HS-5 (cell line): ENCODE data around the gene NEK6.

Experiments
- DNase-seq: peaks from one replicate; pipeline ENCODE4 v3.0.0-alpha.2; 2012; ENCODE audit warnings: low read depth

The NEK6 gene

DNA sequence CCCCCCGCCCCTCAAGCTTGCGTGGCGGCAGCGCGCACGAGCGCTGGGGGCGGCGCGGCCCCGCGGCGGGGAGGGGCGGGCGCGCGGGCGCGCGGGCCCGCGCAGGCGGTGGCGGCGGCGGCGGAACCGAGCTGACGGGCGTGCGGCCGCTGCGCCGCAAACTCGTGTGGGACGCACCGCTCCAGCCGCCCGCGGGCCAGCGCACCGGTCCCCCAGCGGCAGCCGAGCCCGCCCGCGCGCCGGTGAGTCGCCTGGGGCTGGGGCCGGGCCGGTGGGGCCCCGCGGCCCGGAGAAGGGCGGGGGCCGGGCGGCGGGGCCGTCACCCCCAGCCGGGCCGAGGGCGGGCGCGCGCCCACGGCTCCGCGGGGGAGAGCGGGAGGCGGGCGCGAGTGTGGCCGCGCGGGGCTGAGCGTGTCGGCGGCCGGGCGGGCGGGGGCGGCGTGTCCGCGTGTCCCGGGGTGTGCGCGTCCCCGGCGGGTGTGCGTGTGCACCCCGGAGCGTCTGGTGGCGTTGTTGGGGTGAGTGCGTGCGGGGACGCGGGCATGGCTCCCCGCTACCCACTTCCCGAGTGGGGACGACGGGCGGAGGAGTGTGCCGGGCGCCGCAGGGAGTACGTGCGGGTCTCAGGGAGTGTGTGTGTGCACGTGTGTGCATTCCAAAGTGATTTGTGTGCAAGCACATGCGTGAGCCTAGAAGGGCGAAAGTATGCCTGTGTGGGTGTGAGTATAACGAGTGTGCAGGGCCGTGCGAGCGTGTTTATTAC lies at the start of gene NEK6:
NEK6 (plus strand) TSS at position 106 of the 763 bp plus-strand sequence. CDS start 44,016 bp downstream, outside the sequence.
- DNase-seq, result no peak

DNA sequence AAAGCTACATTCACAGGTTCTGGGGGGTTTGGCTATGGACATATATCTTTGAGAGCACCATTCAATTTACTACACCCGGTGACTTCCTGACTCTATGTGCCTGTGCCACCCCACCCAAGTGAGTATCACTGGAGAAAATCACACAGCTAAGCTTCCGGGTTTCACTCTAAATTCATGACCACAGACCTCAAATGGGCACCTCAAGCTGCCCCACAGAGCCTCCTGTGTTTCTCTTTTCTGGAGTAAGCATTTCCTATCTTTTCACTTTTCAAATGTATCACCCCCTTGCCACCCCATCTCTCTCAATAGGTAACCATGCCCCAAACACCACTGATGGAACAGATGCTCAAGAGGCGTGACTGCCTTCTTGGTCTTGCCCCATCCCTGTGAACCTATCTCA lies 49.2 kb upstream of the NEK6 start:
- no peak for DNase-seq

DNA sequence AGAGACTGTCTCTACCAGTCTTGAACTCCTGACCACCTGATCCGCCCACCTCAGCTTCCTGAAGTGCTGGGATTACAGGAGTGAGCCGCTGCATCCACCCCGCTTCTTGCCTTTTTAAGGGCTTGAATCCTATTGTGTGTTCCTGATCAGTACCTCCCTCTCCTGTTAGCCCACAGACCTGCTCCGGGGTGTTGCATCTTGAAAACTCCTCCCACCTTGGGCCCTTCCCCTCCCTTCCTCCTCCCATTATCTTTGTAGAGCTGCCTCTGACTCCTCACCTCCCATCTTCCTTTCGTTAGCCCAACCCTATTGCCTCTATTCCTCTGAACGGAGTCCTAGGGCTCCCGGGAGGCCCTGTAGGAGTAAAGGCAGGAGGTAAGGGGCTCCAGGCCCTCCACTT lies 48.5 kb upstream of the NEK6 start:
- no peak for DNase-seq

DNA sequence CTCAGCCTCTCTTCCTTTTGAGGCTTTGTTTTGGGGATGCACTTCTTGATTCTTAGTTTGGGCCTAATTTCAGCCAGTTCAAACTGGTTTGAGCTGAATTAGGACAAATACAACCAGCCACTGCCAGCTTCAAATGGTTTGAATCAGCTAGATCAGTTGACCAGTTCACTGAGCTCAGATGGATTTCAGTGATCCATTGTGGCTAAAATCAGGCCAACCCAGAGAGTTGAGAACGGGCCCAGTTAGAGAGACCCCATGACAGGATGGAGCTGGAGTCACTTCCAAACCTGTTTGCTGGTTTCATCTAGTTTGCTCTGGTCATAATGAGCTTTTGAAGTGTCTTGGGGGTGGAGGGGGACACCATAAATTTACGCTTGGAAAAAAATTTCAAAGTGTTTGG lies 48.0 kb upstream of the NEK6 start:
- DNase-seq, result no peak

DNA sequence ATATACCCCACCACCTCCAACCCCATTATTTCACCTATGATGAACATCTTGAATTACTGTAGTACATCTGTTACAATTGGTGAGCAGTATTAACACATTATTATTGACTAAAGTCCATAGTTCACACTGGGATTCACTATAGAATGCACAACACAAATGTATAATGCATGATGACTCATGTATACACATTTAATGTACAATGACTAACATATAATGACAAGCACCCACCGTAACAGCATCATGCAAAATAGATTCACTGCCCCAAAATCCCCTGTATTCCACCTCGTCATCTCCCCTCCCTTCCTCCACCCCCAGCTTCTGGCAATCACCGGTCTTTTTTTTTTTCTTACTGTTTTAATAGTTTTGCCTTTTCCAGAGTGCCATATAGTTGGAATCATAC lies 47.1 kb upstream of the NEK6 start:
- DNase-seq, result peak; percentile 30

DNA sequence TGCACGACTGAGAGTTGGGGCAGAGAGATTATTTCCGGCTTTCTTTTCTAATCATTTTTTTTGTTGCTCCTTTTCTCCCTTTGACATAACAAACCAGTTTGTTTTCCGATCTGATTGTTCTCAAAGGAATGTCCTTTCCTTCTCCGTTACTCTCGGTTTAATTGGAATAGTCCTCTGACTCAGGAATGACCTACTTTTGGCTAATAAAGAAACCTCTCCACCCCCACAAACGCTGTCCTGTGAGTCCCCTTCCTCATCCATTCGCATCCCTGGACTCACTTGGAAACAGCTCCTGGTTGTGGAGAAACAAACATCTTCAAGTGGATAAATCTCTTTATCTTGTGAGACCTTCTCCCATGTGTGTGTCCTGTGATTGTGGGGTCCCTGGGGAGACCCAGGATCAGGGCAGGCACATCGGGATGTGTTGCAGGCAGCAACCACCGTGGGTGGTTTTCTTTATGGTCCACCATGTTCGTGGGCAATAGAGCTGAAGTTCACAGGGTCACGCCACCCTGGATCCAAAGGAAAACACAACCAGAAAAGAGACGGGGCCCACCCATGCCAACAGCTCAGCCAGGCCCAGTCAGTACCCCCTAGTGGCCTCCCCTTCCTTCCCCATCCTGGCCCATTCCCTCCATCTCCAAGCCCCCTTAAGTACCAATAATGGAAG lies 45.2 kb upstream of the NEK6 start:
- DNase-seq, result peak; percentile 48

DNA sequence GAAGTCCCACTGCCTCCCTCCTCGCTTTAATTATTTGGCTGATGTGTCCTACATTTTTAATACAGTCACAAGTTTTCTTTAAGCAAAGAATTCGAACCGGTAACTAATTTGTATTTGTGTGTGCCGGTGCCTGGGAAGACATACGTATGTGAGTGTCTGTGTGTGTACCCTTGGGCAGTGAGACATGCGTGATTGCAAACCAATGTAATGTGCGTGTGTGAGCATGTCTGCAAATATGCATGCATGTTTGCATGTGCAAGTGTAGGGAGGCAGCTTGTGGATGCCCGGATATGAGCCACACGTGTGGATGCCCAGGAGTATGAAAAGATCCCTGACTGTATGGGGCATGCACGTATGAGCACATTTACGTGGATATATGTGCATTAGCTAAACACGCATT lies 44.4 kb upstream of the NEK6 start:
- DNase-seq, result no peak

DNA sequence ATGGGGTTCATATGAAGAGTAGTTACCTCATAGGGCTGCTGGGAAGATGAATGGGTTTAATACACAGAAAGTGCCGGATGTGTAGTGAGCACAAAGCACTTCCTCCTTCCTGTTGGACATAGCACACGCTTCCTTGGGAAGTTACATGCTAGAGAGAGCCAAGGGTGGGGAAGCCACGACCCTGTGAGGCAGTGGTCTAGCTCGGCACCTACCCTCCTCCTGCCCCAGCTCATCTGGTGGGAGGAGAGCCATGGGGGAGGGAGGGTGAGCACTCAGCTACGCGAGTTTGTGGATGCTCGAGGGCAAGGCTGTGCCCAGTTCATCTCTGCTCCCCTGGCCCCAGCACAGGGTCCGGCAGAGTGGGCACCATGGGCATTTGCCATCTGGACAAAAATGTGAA lies 43.6 kb upstream of the NEK6 start:
- DNase-seq, result no peak

DNA sequence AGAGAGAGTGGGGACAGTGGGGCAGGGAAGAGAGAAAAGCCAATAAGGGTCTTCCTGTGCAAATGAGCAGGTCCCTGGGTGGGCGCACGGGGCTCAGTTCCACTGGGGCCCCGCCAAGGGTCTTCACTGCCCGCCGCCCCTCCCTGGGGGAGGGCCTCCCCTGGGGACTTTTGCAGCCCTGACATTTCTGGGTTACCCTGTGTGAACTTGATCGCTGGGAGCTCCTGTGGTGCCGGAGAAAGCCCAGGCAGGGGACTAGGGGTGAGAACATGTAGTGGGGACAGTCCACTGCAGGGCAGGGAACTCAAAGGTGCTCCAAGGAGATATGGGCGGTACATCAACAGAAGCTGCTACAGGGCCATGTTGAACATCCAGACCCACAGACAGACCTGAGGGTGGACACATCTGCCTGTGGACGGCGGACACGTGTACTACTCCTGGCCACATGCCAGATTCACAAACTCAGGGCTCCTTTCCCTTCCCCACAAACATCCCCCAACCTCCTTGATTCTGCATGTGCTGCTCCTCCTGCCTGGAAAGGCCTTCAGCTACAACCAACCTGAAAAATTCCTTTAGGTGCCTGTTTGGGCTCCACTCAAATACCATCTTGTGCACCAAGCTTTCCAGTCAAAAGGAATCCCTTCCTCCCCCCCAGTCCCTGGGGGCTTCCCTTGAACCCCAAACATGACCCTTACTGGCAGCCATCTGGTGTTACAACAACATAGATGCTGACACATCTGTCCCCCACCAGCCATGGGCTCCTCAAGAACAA lies 43.0 kb upstream of the NEK6 start:
- no peak for DNase-seq

DNA sequence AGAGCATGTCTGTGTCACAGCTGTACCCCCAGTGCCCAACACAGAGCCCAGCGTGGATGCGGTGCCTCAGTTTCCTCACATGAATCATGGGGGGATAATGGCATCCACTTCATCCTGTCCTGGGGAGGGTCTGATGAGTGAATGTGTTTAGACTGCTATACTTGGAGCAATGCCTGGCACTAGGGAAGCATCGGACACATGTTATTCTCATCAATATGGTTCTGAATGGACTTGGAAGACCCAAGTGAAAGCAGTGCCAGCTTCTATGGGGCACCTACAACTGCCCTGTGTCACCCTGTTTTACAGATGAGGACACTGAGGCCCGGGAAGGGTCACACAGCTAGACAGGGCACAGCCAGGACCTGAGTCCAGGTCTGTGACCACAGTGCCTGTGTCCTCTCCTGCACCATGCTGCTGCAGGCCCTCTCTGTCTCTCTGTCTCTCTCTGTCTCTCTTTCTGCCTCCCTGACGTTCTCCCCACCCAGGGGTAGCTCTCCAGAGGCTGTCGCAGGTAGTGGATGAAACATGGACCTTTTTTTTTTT lies 42.3 kb upstream of the NEK6 start:
- DNase-seq, result no peak

DNA sequence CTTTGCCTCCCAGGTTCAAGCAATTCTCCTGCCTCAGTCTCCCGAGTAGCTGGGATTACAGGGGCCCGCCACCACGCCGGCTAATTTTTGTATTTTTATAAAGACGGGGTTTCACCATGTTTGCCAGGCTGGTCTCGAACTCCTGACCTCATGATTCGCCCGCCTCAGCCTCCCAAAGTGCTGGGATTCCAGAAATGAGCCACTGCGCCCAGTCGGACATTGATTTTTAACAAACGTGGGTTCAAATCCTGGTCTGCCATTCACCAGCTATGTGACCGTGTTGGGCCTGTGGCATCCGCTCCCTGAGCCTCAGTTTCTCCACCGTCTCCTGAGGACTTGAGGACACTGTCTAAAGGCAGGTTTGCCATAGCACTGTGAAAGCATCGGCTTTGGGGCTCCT lies 41.8 kb upstream of the NEK6 start:
- no peak for DNase-seq

DNA sequence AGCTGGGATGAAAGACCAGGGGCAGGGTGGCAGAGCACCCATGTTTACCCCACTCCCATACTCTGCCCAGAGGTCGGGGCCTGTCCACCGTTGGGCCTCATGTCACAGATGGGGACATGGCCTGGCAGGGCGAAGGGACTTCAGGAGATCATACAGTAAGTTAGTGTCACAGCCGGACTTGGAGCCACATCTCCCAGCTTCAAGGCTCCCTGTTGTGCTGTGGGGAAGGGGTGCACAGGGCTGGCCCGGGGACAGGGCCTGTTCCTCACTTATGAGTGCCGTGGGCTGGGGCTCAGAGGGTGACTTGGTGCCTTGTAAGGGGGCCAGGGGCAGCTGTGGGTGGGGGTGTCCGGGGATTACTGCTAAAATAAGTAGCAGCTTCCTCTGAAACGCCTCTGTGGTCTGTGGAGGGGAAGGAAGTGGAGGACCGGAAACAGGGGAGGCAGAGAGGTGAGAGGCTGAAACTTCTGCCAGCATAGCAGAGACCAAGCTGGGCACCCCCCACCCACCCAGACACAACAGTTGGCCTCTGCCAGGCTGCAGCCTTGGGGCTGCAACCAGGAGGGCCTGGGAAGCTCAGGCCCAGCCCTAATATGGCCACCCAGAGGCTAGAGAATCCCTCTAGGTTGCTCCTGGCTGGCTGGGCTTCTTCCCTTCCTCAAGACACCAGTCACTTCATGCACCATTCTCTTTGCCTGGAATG lies 41.1 kb upstream of the NEK6 start:
- DNase-seq, result no peak

DNA sequence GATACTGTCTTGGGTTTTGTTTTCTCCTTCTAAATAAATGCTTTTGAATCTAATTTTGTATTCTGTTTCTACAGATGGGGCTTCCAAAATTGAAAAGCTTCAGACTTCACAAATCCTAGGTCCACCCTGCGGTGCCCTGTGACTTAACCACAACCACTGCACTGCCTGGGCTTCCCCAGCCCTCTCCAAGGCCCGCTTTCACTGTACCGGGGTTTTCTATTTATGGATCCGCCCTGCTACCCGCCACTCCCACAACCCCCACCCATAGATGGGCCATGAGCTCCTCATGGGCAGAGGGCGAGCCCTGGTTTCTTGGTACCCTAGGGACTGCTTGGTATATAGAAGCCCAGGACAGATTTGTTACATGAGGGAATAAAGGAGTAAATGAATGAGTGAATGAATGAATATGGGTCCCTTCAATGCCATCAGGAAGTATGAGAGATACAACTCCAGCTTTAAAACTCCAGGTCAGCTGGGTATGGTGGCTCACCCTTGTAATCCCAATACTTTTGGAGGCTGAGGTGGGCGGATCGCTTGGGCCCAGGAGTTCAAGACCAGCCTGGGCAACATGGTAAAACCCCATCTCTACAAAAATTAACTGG lies 39.8 kb upstream of the NEK6 start:
- DNase-seq, result no peak

DNA sequence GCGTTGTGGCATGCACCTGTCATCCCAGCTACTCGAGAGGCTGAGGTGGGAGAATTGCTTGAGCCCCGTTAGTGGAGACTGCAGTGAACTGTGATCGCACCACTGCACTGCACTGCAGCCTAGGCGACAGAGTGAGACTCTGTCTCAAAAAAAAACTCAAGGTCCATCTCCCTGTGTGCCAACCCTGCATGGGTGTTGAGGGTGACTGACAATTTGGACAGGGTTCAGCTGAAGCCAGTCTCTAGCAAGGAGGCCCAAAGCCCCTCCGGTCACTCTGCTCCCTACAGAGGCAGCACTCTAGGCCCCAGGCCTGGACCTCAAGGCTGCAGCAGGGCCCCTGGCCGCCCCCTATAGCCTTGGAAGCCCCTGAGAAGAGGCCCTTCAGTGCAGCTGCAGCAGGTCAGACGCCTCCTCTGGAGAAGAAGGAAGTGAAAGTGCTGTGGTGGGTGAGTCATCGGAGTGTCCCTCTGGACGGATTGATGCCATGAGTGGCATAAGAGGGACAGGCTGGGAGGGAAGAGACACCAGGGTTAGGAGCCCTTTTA lies 39.2 kb upstream of the NEK6 start:
- peak; percentile 24 for DNase-seq

DNA sequence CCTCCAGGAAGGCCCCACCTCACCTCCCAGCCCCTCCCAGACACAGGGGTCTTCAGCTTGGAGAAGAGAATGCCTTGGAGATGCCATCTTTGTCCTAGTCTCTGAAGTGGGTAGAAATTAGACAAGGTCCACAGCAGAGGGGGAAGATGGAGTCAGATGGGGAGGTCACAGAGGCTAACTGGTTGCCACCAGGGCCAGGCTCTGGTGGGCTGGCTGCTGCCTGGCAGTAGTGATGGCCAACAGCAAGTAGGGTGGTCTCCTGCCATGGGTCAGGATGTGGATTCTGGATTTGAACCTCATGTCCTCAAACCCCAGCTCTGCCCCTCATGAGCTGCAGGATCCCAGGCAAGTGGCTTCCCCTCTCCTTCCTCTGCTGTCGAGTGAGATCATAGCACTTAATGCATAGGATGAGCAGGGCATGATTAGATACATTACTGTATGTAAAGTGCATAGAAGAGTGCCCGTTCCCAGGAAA lies 38.7 kb upstream of the NEK6 start:
- DNase-seq, result no peak

DNA sequence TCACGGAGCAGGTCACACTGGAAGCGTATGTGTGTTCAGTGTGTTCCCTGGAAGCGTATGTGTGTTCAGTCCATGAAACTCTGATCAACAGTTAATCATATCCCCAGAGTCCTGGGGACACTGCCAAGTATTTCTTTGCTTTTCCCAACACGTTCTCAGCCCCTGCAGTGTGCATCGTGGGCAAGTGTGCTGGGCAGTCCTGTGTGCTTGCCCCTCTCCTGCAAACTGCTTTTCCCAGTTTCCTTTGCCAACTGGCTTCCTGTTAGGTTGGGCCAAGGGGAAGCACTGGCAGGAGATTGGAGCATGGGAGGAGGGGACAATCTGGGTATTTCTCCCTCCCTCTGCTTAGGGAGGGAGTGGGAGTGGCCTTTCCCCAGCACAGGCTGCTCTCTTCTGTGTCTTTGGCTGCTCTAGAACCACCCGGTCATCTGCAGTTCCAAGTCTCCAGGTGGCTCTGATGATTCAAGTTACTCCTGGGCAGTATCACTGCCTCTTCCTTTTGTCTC lies 36.8 kb upstream of the NEK6 start:
- DNase-seq, result no peak

DNA sequence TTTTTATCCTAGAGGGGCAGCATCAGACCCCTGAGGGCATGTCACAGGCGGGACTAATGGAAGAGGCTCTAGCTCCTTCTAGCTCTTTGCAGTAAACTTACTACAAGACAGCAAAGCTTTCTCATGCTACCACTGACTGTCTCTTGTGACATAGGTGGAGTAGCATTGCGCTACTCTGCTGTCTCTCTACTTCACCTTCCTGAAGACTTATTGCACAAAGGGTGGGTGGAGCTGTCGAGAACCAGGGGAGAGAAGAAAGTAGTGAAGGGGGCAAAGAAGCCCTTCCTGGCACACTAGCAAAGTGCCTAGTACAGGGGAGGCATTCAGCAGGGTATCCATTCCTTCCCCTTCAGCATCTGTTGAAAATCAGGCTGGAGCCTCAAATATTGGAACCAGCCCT lies 36.1 kb upstream of the NEK6 start:
- DNase-seq, result no peak

DNA sequence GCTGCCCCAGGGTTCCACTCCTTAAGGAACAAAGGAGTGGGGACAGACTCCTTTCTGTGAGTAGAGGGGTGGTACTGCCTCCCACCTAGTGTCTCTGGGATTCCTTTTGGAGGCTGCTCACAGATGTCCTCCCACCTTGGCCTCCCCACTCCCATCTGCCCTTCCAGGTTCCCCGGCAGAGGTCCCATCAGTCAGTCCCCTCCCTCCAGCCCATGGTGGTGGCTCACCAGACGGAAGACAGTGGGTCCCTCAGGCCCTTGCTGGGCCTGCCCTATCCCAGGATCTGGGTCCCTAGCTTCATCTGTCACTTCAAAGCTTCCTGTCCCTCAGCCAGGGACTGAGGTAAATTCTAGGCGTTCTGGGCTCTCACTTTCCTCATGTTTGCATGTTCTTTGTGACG lies 35.6 kb upstream of the NEK6 start:
- DNase-seq, result no peak

DNA sequence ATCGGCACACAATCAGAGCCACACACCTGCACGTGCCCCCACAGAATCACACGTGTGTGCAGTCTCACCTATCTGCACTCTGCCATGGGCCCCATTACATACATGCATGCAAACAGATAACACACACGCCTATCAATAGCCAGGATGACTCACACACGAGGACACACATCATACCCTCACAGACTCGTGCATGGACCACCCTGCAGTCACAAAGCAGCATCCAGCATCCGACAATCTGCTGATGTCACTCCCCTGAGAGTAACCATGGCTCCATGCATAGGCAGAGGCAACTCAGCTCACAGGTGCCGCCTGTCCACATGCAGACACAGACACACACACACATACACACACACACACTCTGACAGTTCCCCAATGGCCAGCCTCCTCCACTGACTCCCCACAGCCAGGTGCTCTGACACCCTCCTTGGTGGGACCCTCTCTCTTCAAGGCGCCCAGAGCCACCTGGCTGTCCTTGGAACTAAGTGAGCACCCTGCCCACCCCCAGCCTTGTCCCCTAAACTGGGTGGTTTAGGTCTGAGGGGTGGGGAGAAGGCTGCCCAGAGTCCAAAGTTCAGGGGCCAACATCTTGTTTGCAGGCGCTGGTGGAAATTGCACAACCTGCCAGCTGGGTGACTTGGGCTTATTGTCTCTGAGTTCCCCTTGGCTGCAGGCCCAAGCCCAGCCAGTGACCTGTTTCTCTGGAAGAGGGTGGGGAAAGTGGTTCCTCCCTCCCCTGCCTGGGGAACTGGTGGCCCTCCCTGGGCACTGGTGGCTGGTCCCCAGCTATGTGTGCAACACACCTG lies 34.6 kb upstream of the NEK6 start:
- no peak for DNase-seq

DNA sequence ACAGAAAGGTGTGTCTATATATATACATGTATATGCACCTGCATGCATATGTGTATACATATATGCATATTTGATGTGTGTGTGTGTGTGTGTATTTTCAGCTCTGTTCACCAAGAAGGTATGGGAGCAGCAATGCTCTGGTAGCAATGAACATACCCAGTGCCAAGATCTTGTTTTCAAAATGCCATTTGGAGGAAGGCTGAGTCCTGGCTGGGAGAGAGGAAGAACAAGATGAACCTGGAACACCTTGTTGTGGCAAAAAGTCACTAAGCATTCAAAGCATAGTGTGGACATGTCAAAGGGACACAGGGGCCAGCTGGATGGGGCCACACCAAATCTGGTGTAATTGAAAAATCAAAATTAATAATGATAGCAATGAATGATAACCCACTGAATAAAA lies 31.8 kb upstream of the NEK6 start:
- no peak for DNase-seq
